ENCODE results near the gene PLXNB3.

DNA sequence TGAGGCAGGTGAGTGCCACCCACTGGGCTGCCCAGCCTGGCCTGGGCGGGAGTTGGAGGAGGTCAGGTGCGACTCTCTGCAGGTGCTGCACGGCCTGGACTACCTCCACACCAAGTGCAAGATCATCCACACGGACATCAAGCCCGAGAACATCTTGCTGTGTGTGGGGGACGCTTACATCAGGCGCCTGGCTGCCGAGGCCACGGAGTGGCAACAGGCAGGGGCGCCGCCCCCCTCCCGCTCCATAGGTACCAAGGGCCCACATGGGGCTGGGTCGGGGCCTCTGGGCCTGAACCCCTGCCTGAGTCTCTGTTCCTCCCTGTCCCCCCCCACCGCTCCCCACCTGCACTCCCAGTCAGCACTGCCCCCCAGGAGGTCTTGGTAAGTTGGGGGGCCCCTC lies 18.8 kb downstream of the PLXNB3 start:
- TF ChIP-seq, protein P1, sequence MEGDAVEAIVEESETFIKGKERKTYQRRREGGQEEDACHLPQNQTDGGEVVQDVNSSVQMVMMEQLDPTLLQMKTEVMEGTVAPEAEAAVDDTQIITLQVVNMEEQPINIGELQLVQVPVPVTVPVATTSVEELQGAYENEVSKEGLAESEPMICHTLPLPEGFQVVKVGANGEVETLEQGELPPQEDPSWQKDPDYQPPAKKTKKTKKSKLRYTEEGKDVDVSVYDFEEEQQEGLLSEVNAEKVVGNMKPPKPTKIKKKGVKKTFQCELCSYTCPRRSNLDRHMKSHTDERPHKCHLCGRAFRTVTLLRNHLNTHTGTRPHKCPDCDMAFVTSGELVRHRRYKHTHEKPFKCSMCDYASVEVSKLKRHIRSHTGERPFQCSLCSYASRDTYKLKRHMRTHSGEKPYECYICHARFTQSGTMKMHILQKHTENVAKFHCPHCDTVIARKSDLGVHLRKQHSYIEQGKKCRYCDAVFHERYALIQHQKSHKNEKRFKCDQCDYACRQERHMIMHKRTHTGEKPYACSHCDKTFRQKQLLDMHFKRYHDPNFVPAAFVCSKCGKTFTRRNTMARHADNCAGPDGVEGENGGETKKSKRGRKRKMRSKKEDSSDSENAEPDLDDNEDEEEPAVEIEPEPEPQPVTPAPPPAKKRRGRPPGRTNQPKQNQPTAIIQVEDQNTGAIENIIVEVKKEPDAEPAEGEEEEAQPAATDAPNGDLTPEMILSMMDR (IDR thresholded peaks at IDR 0.05): no peak
- TF ChIP-seq EZH2 (IDR thresholded peaks at IDR 0.05): no peak
